ENCODE measurements around the gene MDK. TPM values are rescaled to one million over a fixed set of nuclear protein-coding genes. Genes with fewer than 3 reads are reported as not detected.
"Not testable (repeated sequence)": the region's sequence is repeated elsewhere in the genome, so short reads cannot be mapped to it uniquely, and the experiment has no call there.

Gene MDK
- total RNA-seq, 1 donor from 2014 or later: 5.2 TPM

DNA sequence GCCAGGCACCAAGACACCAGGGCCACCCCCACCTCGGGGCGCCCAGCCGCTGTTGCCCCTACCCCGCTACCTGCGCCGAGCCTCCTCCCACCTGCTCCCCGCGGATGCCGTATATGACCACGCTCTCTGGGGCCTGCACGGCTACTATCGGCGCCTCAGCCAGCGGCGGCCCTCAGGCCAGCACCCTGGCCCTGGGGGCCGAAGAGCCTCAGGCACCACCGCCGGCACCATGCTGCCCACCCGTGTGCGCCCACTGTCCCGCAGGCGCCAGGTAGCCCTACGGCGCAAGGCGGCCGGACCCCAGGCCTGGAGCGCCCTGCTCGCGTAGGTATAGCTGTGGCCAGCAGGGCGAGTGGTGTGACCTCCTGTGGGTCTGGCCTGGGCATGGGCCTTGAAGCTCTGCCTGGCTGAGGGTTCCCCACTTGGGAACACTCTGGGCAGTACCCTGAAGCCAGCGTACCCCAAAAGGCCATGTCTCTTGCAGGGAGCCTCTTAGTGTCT, 14.8 kb upstream of the MDK start:
- intact Hi-C loops (cut with micrococcal nuclease): loop anchor here (1.0 kb wide), 2 partner anchors 14 to 123 kb away; no protein-coding TSS in a partner anchor

DNA sequence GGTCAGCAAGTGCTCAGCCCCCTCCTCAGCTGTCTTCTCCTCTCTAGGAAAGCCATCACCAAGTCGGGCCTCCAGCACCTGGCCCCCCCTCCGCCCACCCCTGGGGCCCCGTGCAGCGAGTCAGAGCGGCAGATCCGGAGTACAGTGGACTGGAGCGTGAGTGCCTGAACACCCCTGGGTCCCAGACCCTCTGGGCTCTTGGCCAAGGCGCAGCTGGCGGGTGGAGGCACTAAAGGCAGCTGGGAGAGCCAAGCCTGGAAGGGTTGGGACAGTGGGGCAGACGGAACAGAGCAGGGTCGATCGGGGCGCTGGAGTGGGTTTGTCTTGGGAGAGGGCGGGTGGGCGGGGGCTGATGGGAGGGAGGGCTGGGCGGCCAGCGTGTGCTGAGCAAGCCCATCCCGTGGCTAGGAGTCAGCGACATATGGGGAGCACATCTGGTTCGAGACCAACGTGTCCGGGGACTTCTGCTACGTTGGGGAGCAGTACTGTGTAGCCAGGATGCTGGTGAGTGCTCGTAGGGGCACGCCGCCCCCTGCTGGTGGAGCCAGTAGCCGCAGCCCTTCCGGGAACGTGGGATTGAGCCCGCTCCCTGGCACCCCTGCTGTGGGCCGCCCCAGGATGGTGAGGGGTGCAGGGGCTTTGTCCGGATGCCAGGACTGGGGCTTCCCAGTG, 14.1 kb upstream of the MDK start:
- intact Hi-C loops (cut with micrococcal nuclease): loop anchor here (1.0 kb wide), 2 partner anchors 15 to 124 kb away; no protein-coding TSS in a partner anchor

DNA sequence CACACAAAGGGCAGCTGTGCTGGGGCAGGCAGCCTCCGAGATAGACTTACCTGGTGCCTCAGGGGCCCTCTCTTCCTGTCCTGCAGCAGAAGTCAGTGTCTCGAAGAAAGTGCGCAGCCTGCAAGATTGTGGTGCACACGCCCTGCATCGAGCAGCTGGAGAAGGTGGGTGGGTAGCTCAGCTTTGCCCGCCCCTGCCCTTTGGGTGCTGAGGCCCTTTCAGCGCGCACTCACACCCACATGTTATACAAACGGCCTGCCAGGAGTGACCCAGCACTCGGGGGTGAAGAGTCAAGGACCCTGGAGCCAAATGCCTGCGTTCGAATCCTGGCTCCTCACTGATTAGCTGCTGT, 13.6 kb upstream of the MDK start:
- intact Hi-C loops (cut with micrococcal nuclease): loop anchor here (1.0 kb wide), 2 partner anchors 16 to 125 kb away; no protein-coding TSS in a partner anchor

DNA sequence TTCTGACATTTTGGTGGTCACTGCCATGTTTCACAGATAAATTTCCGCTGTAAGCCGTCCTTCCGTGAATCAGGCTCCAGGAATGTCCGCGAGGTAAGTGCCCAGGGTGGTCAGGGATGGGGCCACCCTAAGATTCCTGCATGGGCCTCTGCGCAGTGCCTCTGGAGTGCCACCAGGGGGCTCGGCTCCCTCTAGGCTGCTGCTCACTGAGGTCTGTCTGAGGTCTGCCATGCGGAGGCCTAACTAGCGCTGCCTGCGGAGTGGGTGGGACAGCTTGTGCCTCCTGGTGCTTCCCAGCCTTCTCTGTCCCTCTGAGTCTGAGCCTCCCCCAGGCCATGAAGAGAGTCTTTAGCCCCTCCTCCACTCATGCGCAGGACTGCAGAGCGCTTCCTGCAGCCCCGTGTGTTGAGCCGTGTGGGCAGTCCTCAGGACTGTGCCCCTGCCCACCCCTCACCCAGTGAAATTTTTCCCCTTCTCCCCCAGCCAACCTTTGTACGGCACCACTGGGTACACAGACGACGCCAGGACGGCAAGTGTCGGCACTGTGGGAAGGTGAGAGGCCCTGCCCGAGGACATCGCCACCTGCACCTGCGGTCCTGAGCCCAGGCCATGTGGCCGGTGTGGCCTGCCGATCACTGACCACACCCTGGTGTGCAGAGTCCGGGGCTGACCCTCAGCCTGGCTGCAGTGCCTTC, 11.9 kb upstream of the MDK start:
- intact Hi-C loops (cut with micrococcal nuclease): loop anchor here (1.0 kb wide), 3 partner anchors 8 to 248 kb away; partner anchors contain the start of genes ATG13 and HARBI1

GRCh38 chr11:46370253-46370652, 11.2 kb upstream of the MDK start:
- intact Hi-C loops (cut with micrococcal nuclease): no loop called here

DNA sequence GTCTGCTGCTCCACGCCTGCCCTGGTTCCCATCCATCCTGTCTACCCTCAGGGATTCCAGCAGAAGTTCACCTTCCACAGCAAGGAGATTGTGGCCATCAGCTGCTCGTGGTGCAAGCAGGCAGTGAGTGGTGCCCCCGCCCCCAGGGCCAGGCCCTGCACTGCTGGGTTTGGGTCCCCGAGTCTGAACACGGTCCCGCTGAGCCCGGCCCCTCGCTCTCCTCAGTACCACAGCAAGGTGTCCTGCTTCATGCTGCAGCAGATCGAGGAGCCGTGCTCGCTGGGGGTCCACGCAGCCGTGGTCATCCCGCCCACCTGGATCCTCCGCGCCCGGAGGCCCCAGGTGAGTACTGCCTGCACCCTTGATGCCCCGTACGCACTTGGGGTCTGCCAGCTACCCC, 10.2 kb upstream of the MDK start:
- intact Hi-C loops (cut with micrococcal nuclease): not testable (repeated sequence)

GRCh38 chr11:46372086-46372485, 9.4 kb upstream of the MDK start:
- intact Hi-C loops (cut with micrococcal nuclease): no loop called here

- intact Hi-C loops (cut with micrococcal nuclease): not testable (repeated sequence)
Observed at GRCh38 chr11:46372501-46372900, 9.0 kb upstream of the MDK start.

- intact Hi-C loops (cut with micrococcal nuclease): no loop called here
Observed at GRCh38 chr11:46373787-46374740, 7.4 kb upstream of the MDK start.

- intact Hi-C loops (cut with micrococcal nuclease): no loop called here
Observed at GRCh38 chr11:46374815-46375214, 6.7 kb upstream of the MDK start.

GRCh38 chr11:46375392-46376101, 5.9 kb upstream of the MDK start:
- intact Hi-C loops (cut with micrococcal nuclease): no loop called here

GRCh38 chr11:46376258-46377050, 5.0 kb upstream of the MDK start:
- intact Hi-C loops (cut with micrococcal nuclease): no loop called here

- intact Hi-C loops (cut with micrococcal nuclease): no loop called here
Observed at GRCh38 chr11:46377290-46377689, 4.2 kb upstream of the MDK start.

DNA sequence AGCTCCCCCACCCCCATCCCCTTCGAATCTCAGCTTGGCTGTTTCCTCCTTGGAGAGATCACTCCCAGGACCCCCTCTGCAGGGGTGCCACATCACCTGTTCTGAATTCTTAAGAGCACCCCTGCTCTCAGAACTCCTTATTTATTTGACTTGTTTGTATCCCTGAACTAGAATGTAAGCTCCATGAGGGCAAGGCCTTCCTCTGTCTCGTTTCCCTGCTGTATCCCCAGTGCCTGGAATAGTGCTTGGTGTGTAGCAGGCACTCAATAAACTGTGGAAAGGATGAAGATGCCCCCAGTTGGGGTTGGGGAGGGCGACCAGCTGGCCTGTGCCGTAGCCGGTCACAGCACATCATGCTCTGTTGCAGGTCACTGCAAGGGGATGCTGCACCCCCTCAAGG, 3.6 kb upstream of the MDK start:
- intact Hi-C loops (cut with micrococcal nuclease): no loop called here

- intact Hi-C loops (cut with micrococcal nuclease): no loop called here
Observed at GRCh38 chr11:46378296-46378695, 3.2 kb upstream of the MDK start.

DNA sequence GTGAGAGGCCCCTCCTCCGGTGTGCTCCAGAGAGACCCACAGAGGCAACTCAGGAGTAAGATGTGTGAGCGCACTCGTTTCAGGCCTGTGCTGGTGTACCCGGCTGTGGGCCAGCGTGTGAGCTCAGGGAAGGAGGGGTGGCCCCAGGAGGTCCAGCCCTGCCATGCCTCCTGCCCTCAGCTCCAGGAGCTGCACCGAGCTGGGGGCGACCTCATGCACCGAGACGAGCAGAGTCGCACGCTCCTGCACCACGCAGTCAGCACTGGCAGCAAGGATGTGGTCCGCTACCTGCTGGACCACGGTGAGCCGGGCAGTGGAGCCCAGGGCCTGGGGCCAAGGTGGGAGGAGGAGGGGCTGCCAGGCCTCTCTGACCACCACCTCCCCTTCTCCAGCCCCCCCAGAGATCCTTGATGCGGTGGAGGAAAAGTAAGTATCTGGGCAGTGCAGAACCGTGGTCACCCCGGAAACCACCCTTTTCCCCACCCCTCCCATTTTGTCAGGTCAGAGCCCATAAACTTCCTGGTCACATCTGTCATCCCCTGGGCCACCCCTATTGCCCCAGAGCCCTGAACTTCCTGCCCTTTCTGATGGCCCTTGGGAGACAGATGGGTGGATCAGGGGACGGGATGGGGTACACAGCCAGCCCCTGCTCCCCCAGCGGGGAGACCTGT, 2.5 kb upstream of the MDK start:
- intact Hi-C loops (cut with micrococcal nuclease): no loop called here

GRCh38 chr11:46379482-46380293, 1.8 kb upstream of the MDK start:
- intact Hi-C loops (cut with micrococcal nuclease): loop anchor here (1.0 to 10.0 kb wide), 3 partner anchors 27 to 295 kb away; partner anchors contain the start of gene DGKZ

- intact Hi-C loops (cut with micrococcal nuclease): loop anchor here (1.0 to 10.0 kb wide), 4 partner anchors 9 to 294 kb away; partner anchors contain the start of gene DGKZ
Observed at GRCh38 chr11:46380340-46381047, 975 bp upstream of the MDK start.
